Sciatic nerve (tissue), 2 donors: ENCODE data around the gene FAM98A. TPM values are rescaled to one million over a fixed set of nuclear protein-coding genes. Genes with fewer than 3 reads are reported as not detected.

Experiments used
- ATAC-seq: fragments of 200-7000 bp; cut with Tn5 transposase; one replicate; pipeline ENCODE4 v1.9.1; 2020; ENCODE audit warnings: mild to moderate bottlenecking, moderate library complexity
- DNase-seq: peaks from one replicate; pipeline ENCODE4 v3.0.0-alpha.2; 2020; ENCODE audit warnings: low spot score
- intact Hi-C: fragments of 100-400 bp; cut with DNase I; formaldehyde crosslinking; loops from one replicate; pipeline ENCODE4 v1.14.2; 2022
- total RNA-seq: library from RNA; stranded (reverse); fragmentation: NEBNext Ultra II Directional; extraction: Animal tissue kit (Norgen Biotek cat#: 25700); gene quantifications from one replicate; pipeline ENCODE4 v1.2.1, GENCODE V29; 2021
- donor health status: DM: no; HTN: no; CAD: no.
- donor health status: DM: no; HTN: no; CAD: no.

Gene FAM98A
- total RNA-seq, 1 donor from 2014 or later: 48.1 TPM

- intact Hi-C loops: no loop called here
- no peak for DNase-seq
Observed at GRCh38 chr2:33550206-33550605, 48.9 kb downstream of the FAM98A start.

GRCh38 chr2:33541243-33541642 lies 57.9 kb downstream of the FAM98A start:
- DNase-seq (no peak), ATAC-seq (no peak)
- intact Hi-C loops: no loop called here

More at GRCh38 chr2:33550206-33550605, 48.9 kb downstream of the FAM98A start:
- no peak for ATAC-seq

DNA sequence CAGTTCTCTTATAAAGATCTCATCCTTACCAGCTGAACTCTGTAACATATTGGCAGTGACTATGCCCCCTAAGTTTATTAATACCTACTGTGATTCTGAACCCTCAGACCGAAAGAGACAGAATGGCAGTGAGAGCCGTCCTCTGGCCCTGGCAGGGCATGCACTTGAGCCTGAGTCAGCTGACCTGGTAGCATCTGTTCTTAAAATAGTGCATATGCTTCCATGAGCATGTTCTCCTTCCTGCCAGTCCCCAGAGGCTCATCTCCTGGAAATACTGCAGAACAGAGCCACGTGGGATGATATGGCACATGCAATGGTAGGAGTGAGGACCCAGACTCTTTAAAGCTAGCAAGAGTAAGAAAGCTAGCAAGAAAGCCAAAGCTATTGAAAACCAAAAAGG lies 63.7 kb downstream of the FAM98A start:
- ATAC-seq (no peak), DNase-seq (no peak)
- intact Hi-C loops: no loop called here

Other genes starting within 250 kb of the FAM98A start
- 16.0 TPM for gene RASGRP3, start 122.7 kb downstream of the FAM98A start, total RNA-seq